Measurements from ENCODE around the gene TELO2. TPM values are rescaled to one million over a fixed set of nuclear protein-coding genes. Genes with fewer than 3 reads are reported as not detected.
A peak's percentile ranks its signal among the peaks of the same experiment; 100 is the strongest.
"Not testable (repeated sequence)": the region's sequence is repeated elsewhere in the genome, so short reads cannot be mapped to it uniquely, and the experiment has no call there.

TELO2 gene
- total RNA-seq, 1 donor from 2014 or later: 74.8 TPM

DNA sequence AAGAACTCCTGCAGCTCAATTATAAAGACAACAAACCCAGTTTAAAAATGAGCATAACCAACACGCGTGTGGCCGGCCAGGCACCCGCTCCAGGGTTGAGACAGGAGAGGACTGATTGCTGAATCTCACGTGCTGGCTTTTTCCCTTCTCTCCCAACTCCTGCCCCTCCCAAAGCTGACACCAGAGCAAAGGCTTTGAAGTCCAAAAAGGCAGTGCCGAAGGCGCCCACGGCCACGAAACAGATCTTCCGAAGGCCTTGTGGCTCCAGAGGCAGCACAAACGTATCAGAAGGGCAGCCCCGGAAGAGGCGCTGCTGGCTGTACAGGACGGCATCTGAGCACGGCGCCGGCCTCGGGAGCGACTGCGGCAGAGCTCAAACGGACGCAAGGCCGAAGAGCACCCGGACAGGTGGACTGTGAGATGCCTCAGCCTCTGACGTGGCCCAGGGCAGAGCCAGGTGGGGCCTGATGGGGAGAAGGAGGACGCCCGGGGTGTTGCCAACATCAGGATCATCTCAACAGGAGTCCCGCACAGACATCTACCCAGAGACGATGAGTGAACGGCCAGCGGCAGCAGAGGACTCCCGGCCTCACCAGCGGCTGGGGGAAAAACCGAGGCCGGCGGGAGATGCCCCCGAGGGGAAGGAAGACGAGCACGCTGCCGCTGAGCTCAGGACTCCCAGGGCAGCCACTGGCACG lies 28.8 kb upstream of the TELO2 start:
- Mint-ChIP-seq H3K9me3 (no peaks in the 10 kb centered on the region), H3K27ac (no peak overlapping the region), H3K4me3 (ENCODE audit: low read depth) (no peak overlapping the region), H3K4me1 (ENCODE audit: low read depth) (no peaks in the 10 kb centered on the region), H3K27me3 (ENCODE audit: low read depth) (no peaks in the 10 kb centered on the region), H3K36me3 (ENCODE audit: low read depth) (peaks cover 3% of the 10 kb centered on the region)
- intact Hi-C loops (cut with micrococcal nuclease): no loop called here
- DNase-seq (ENCODE audit: low spot score): no peak

DNA sequence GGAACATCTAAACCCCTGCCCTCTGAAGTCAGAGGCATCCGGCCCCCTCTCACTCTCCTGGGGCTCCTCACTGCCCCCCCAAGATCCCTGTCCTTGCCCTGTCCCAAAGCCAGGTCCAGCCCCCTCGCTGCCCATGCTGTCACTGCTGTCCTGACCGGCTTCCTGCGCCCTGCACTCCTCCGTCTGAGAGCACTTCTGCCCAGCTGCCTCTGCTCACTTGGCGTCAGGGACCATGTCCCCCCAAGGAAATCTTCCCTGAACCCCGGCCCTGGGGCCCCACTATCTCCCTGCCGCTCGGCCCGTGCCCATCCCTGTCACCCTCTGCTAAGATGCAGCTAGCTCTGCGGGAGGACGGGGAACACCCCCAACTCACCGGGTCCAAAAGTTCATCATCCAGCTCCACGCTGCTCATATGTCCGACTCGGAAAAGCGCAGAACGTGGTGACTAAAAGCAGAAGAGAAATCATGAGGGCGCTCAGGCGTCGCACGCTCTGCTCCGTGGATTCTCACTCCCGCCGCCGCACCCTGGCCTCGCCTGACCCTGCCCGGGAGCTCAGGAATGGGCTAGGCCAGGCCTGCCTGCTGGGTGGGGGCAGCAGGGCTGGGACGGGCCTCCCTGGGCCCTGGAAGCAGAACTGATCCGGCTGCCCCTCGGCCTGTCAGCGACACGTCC lies 28.1 kb upstream of the TELO2 start:
- intact Hi-C loops (cut with micrococcal nuclease): no loop called here
- H3K4me3 Mint-ChIP-seq (ENCODE audit: low read depth): no peak overlapping the region
- H3K36me3 Mint-ChIP-seq (ENCODE audit: low read depth): peaks cover 3% of the 10 kb centered on the region
- H3K27me3 Mint-ChIP-seq (ENCODE audit: low read depth): no peaks in the 10 kb centered on the region
- no peaks in the 10 kb centered on the region for H3K4me1 Mint-ChIP-seq (ENCODE audit: low read depth)
- no peak overlapping the region for H3K27ac Mint-ChIP-seq
- DNase-seq (ENCODE audit: low spot score): no peak
- no peaks in the 10 kb centered on the region for H3K9me3 Mint-ChIP-seq

DNA sequence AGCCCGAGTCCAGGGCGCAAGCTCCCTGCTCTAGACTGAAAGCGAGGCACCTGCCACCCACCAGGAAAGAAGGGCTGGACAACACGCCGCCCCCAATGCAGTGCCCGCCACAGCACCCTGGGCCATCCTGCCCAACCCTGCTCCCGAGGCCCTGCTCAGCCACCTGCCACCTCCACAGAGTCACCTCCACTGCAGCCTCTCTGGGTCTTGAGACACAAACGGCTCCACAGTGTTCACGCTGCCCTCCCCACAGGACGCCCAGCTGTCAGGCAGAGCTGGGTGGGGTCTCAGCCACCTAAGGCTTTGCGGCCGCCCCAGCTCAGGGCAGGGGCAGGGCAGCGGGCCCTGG lies 27.6 kb upstream of the TELO2 start:
- H3K36me3 Mint-ChIP-seq (ENCODE audit: low read depth): peaks cover 3% of the 10 kb centered on the region
- no peaks in the 10 kb centered on the region for H3K27me3 Mint-ChIP-seq (ENCODE audit: low read depth)
- no peak overlapping the region for H3K27ac Mint-ChIP-seq
- no peaks in the 10 kb centered on the region for H3K9me3 Mint-ChIP-seq
- intact Hi-C loops (cut with micrococcal nuclease): no loop called here
- H3K4me3 Mint-ChIP-seq (ENCODE audit: low read depth): no peak overlapping the region
- DNase-seq (ENCODE audit: low spot score): no peak
- no peaks in the 10 kb centered on the region for H3K4me1 Mint-ChIP-seq (ENCODE audit: low read depth)

DNA sequence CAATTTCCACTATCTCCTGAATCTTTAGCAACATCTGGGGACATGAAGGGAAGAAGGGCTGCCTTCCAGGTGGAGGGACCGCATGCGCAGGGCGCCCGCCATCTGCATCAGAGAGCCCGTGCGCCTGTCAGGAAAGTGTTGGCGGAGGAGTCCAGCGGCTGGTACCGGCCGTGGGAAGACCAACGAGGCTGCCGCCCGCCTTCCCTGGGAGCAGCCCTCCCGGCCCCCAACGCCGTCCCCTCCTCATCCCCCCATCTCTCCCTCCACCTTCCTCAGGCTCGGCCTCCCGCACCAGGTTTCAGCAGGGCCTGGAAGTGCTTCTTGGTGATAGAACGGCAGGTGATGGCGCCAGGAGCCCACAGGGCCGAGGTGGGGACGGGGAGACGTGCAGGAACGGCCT lies 27.1 kb upstream of the TELO2 start:
- Mint-ChIP-seq H3K27me3 (ENCODE audit: low read depth) (no peaks in the 10 kb centered on the region), H3K36me3 (ENCODE audit: low read depth) (peaks cover 3% of the 10 kb centered on the region), H3K4me3 (ENCODE audit: low read depth) (no peak overlapping the region), H3K9me3 (no peaks in the 10 kb centered on the region), H3K27ac (no peak overlapping the region), H3K4me1 (ENCODE audit: low read depth) (no peaks in the 10 kb centered on the region)
- DNase-seq (ENCODE audit: low spot score): no peak
- intact Hi-C loops (cut with micrococcal nuclease): no loop called here

DNA sequence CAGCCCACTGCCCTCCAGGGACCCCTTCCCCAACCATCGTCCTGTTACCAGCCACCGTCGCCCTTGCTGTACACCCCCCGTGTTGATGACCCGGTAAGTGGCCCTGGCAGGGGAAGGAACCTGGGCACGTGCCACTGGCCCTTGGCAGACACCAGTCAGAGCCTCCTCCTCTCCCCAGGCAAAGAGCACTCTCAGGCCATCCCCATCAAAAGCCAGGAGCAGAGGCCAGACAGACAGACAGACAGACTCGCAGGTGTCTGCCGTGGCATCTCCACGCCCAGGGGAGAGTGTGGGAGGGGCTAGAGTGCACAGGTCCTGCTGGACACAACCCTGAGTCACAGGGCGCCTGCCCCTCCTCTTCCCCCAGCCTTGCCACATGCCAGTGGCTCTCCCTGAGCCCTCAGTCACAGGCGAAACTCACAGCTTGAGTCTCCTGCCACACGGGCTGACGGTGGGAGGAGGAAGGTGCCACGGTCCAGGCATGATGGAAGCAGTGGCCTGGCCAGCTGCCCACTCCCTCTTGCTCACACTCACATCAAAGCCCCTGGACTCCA lies 26.1 kb upstream of the TELO2 start:
- intact Hi-C loops (cut with micrococcal nuclease): no loop called here
- DNase-seq (ENCODE audit: low spot score): no peak
- peaks cover 3% of the 10 kb centered on the region for H3K36me3 Mint-ChIP-seq (ENCODE audit: low read depth)
- H3K27ac Mint-ChIP-seq: no peak overlapping the region
- no peaks in the 10 kb centered on the region for H3K4me1 Mint-ChIP-seq (ENCODE audit: low read depth)
- H3K4me3 Mint-ChIP-seq (ENCODE audit: low read depth): no peak overlapping the region
- H3K9me3 Mint-ChIP-seq: no peaks in the 10 kb centered on the region
- H3K27me3 Mint-ChIP-seq (ENCODE audit: low read depth): no peaks in the 10 kb centered on the region

DNA sequence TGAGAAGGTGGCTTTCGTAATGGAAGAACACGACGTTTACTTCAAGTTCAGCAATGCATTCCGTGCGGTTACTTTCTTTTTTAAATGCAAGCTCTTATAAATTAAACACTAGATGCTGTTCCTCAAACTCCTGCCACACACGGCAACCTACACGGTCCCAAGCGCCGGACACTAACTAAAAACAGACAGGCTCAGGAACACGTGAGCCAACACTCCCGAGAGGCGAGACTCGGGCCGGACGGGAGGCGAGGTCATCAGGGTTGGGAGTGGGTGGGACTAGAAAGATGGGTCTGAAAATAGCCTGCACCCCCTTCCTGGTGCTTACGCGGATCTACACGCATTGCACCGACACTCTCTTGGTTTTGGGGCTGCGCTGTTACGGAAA lies 24.7 kb upstream of the TELO2 start:
- Mint-ChIP-seq H3K27me3 (ENCODE audit: low read depth) (no peaks in the 10 kb centered on the region), H3K9me3 (no peaks in the 10 kb centered on the region), H3K4me1 (ENCODE audit: low read depth) (peaks cover 3% of the 10 kb centered on the region), H3K27ac (no peak overlapping the region), H3K4me3 (ENCODE audit: low read depth) (no peak overlapping the region), H3K36me3 (ENCODE audit: low read depth) (peaks cover 3% of the 10 kb centered on the region)
- no peak for DNase-seq (ENCODE audit: low spot score)
- intact Hi-C loops (cut with micrococcal nuclease): no loop called here

DNA sequence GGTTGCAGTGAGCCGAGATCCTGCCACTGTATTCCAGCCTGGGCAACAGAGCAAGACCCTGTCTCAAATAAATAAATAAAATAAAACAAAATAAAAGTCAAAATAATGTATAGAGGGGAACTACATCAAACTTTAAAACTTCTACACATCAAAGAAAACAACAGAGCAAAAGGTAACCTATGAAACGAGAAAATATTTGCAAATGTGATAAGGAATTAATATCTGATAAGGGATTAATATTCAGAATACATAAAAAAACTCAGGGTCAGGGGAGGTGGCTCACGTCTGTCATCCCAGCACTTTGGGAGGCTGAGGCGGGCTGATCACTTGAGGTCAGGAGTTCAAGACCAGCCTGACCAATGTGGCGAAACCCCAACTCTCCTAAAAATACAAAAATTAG lies 24.0 kb upstream of the TELO2 start:
- DNase-seq (ENCODE audit: low spot score); H3K4me3 Mint-ChIP-seq (ENCODE audit: low read depth); H3K4me1 Mint-ChIP-seq (ENCODE audit: low read depth); H3K27me3 Mint-ChIP-seq (ENCODE audit: low read depth); intact Hi-C loops (cut with micrococcal nuclease); H3K27ac Mint-ChIP-seq; H3K36me3 Mint-ChIP-seq (ENCODE audit: low read depth); H3K9me3 Mint-ChIP-seq: not testable (repeated sequence)

DNA sequence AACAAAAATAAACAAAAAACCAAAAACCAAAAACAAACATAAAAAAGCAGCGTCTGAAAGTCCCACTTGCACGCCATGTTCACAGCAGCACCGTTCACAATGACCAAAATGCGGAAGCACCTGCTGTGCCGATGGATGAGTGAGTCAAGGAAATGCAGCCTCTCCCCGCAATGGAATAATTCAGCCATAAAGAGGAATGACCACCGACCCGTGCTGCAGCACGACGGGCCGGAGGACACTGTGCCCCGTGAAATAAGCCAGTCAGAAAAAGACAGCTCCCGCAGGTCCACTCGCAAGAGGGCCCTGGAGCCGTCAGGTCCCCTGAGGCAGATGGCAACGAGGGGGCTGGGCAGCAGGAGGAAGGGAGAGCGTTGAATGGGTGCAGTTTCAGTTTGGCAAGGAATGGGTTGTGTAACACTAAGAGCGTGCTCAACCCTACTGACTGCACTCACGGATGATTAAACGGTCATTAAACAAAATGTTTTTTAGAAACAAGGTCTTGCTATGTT lies 23.4 kb upstream of the TELO2 start:
- Mint-ChIP-seq H3K4me3 (ENCODE audit: low read depth) (no peak overlapping the region), H3K9me3 (no peaks in the 10 kb centered on the region), H3K27me3 (ENCODE audit: low read depth) (no peaks in the 10 kb centered on the region), H3K36me3 (ENCODE audit: low read depth) (no peaks in the 10 kb centered on the region), H3K4me1 (ENCODE audit: low read depth) (peaks cover 7% of the 10 kb centered on the region), H3K27ac (no peak overlapping the region)
- no peak for DNase-seq (ENCODE audit: low spot score)
- intact Hi-C loops (cut with micrococcal nuclease): no loop called here

DNA sequence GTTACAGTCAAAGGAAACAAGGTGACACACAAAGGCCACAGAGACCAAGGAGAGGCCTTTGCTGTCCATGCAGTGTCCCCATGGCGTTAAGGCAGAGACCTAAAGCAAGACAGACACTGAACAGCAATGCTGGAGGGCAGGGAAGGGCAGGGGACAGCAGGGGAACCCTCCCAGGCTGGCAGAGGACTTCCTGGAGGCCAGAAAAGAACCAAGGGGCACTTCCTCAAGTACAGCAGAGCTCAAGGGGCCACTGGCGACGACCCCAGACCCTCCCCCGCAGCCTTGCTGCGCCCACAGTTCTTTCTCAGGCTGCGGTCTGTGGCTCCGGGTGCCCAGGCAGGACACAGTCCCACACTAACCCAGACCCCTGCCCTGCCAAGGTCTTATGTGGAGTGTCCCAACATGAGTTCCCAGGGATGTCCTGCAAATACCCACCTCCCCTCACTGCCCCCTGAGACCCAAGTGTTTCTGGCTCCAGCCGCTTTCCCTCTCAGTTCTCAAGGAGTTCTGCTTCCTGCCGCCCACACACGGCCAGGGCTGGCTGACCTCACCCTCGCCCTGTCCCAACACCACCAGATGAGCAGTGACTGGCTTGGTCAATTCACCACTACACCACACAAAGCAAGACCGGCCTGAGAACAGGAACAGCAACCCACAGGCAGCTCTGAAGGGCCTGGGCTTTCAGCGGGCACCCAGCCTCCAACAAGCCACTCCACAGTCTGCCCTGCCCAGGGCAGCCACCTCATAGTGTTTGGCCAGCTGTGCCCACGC lies 22.5 kb upstream of the TELO2 start:
- no peak for DNase-seq (ENCODE audit: low spot score)
- no peaks in the 10 kb centered on the region for H3K9me3 Mint-ChIP-seq
- no peak overlapping the region for H3K27ac Mint-ChIP-seq
- H3K4me3 Mint-ChIP-seq (ENCODE audit: low read depth): no peak overlapping the region
- intact Hi-C loops (cut with micrococcal nuclease): no loop called here
- no peaks in the 10 kb centered on the region for H3K36me3 Mint-ChIP-seq (ENCODE audit: low read depth)
- H3K4me1 Mint-ChIP-seq (ENCODE audit: low read depth): peaks cover 7% of the 10 kb centered on the region
- H3K27me3 Mint-ChIP-seq (ENCODE audit: low read depth): no peaks in the 10 kb centered on the region

DNA sequence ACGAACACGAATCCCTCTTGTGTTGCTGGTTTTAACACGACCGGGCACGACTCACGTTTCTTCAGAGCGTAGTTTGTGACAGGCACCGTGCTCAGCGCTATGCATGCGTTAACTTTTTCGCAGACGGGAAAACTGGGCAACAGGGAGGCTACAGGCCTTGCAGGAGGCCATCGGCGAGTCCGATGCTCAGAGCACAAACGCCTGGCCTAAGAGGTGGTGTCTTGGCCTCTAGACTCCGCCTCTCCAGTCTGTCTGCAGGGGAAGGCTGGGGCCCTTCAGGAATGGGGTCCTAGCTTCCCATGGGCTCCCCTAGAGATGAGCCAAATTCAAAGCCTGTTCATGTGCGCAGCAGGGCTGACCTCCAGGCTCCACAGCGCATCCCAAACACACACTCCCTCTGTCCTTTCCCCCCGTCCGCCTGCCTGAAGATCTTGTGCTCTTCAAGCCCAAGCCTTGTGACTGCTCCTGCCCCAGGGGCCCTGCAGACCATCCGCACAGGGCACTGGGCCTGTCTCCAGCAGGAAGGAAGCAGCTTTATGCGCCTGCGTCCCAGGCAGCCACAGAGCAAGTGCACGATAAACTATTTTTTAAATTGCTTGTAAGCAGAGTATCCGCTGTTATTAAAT lies 21.5 kb upstream of the TELO2 start:
- H3K4me1 Mint-ChIP-seq (ENCODE audit: low read depth): peaks cover 7% of the 10 kb centered on the region
- H3K4me3 Mint-ChIP-seq (ENCODE audit: low read depth): no peak overlapping the region
- no peaks in the 10 kb centered on the region for H3K36me3 Mint-ChIP-seq (ENCODE audit: low read depth)
- intact Hi-C loops (cut with micrococcal nuclease): no loop called here
- H3K27ac Mint-ChIP-seq: no peak overlapping the region
- no peaks in the 10 kb centered on the region for H3K9me3 Mint-ChIP-seq
- no peak for DNase-seq (ENCODE audit: low spot score)
- H3K27me3 Mint-ChIP-seq (ENCODE audit: low read depth): no peaks in the 10 kb centered on the region

DNA sequence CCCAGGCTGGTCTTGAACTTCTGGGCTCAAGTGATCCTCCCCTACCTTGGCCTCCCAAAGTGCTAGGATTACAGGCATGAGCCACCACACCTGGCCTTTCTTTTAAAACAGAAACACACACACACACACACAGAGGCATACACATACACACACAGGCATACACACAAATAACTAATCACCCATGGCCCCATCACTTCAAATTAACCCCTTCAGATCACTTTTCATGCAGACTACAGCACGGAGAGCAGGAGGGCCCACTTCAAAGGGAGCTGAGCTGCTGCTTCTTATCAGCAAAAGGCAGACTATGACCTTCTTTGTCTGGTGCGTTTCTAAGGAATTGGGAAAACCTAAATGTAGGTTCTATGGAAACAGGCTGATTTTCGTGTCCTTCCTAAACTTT lies 20.2 kb upstream of the TELO2 start:
- no peak for DNase-seq (ENCODE audit: low spot score)
- Mint-ChIP-seq H3K27me3 (ENCODE audit: low read depth) (no peaks in the 10 kb centered on the region), H3K4me1 (ENCODE audit: low read depth) (peaks cover 7% of the 10 kb centered on the region), H3K9me3 (no peaks in the 10 kb centered on the region), H3K36me3 (ENCODE audit: low read depth) (no peaks in the 10 kb centered on the region), H3K4me3 (ENCODE audit: low read depth) (peak overlapping the region; percentile 35), H3K27ac (no peak overlapping the region)
- intact Hi-C loops (cut with micrococcal nuclease): no loop called here

DNA sequence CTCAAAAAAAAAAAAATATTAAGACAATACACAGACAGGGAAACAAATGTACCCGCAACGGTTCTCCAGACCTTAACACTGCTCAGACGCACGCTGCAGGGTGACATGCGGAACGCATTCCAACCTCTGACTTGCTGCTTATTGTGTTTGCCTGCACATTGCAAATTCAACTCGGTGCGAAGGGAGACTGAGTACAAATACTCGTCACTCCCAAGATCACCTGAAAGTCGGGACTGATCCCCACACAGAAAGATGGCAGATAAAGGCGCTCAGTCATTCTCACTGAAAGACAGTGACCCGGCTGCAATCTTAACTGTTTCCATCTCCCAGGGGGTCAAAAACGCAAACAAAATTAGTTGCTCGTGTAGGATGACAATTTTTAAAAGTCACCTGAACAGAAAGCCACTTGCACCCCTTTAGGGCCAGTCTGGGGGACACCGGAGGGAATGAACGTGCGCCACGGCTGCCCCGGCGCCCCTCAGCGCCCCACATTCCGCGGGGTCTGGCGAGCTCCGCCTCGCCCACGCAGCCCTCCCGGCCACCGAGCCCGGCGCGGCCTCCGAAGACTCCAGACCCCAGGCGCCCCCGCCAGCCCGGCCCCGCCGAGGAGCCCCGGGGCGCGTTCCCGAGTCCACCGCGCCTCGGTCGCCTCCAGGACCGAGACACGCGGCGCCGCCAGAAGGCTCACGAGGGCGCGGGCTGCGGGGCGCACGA lies 18.9 kb upstream of the TELO2 start:
- no peak overlapping the region for H3K27ac Mint-ChIP-seq
- intact Hi-C loops (cut with micrococcal nuclease): loop anchor here (2.0 kb wide), 3 partner anchors 19 to 69 kb away; partner anchors contain the start of genes TELO2 and UQCC4
- no peaks in the 10 kb centered on the region for H3K27me3 Mint-ChIP-seq (ENCODE audit: low read depth)
- H3K4me1 Mint-ChIP-seq (ENCODE audit: low read depth): peaks cover 7% of the 10 kb centered on the region
- H3K36me3 Mint-ChIP-seq (ENCODE audit: low read depth): no peaks in the 10 kb centered on the region
- DNase-seq (ENCODE audit: low spot score): no peak
- peak overlapping the region; percentile 73 for H3K4me3 Mint-ChIP-seq (ENCODE audit: low read depth)
- H3K9me3 Mint-ChIP-seq: no peaks in the 10 kb centered on the region

Data from activated T-helper 2 cell treated with anti-CD3 and anti-CD28 coated beads, Interferon-gamma antibody, Interleukin-2, Interleukin-4, amounts not matched to agents 10 μg/mL and 5 μg/mL and 100 μg/mL, durations not matched to agents 14 hours and 24 hours and 36 hours (primary cell).